AG04449 (cell line): ENCODE data around the gene ALX3.

Experiments
- CTCF ChIA-PET: fragments of 350-600 bp; formaldehyde crosslinking; extraction: SDS; loops from one replicate; lab custom pipeline; 2021; ENCODE audit warnings: antibody characterized with exemption; lab: Yijun Ruan, JAX
- POLR2A ChIA-PET: fragments of 400-600, 350-600 bp; formaldehyde crosslinking; extraction: SDS; loops from one replicate; lab custom pipeline; 2020; ENCODE audit warnings: antibody characterized with exemption, inconsistent platforms; lab: Yijun Ruan, JAX
- DNase-seq: peaks from one replicate; pipeline ENCODE4 v3.0.0-alpha.2; 2010; ENCODE audit warnings: low read depth, low spot score
- H3K4me3 ChIP-seq: 2 replicates; pipeline ENCODE4 v1.5.1; 2011; ENCODE audit warnings: low read depth, mild to moderate bottlenecking, control low read depth, low read length
- CTCF ChIP-seq: IDR thresholded peaks from one replicate; pipeline ENCODE4 v1.5.1; 2011; ENCODE audit warnings: mild to moderate bottlenecking, moderate library complexity, low read length, control low read depth, inconsistent platforms; ENCODE audit not compliant: insufficient read depth; ENCODE audit errors: missing control alignments

ALX3 gene

GRCh38 chr1:110086961-110087360 lies 16.5 kb upstream of the ALX3 start:
- no peak for TF ChIP-seq CTCF
- H3K4me3 ChIP-seq = no peak overlapping the region
- POLR2A ChIA-PET = no interaction called here
- CTCF ChIA-PET = interaction anchor here (0.8 to 38.2 kb wide), 8 partner anchors 10 to 373 kb away, joined by 3 to 935 read pairs (median 37); partner anchors contain the start of genes ALX3 and UBL4B
- no peak for DNase-seq

- no peak for DNase-seq
- POLR2A ChIA-PET = no interaction called here
- no peak overlapping the region for H3K4me3 ChIP-seq
- CTCF ChIA-PET = interaction anchor here (1.0 to 38.2 kb wide), 4 partner anchors 20 to 374 kb away, joined by 4 to 935 read pairs (median 162); no protein-coding TSS in a partner anchor
- no peak for TF ChIP-seq CTCF
Measured at GRCh38 chr1:110085671-110086070, 15.2 kb upstream of the ALX3 start.

GRCh38 chr1:110084227-110085078 lies 14.0 kb upstream of the ALX3 start:
- POLR2A ChIA-PET = no interaction called here
- peak overlapping the region; percentile 43 for H3K4me3 ChIP-seq
- CTCF ChIA-PET = interaction anchor here (1.0 to 38.2 kb wide), 3 partner anchors 11 to 28 kb away, joined by 3 to 935 read pairs (median 317); no protein-coding TSS in a partner anchor
- no peak for DNase-seq
- TF ChIP-seq CTCF = no peak

- H3K4me3 ChIP-seq = no peak overlapping the region; the same call in 1 of the 2 replicates
- no peak for TF ChIP-seq CTCF
- ChIA-PET CTCF (interaction anchor here (13.6 to 38.2 kb wide), 2 partner anchors 21 to 27 kb away, joined by 317 to 935 read pairs; no protein-coding TSS in a partner anchor), POLR2A (no interaction called here)
- no peak for DNase-seq
Measured at GRCh38 chr1:110083866-110084226, 13.4 kb upstream of the ALX3 start.

GRCh38 chr1:110083061-110083865 lies 12.8 kb upstream of the ALX3 start:
- no peak for DNase-seq
- no peak overlapping the region for H3K4me3 ChIP-seq
- CTCF ChIA-PET = interaction anchor here (1.3 to 38.2 kb wide), 4 partner anchors 8 to 60 kb away, joined by 3 to 935 read pairs (median 168); no protein-coding TSS in a partner anchor
- POLR2A ChIA-PET = no interaction called here
- TF ChIP-seq CTCF = no peak
